ENCODE measurements around the gene PCARE. TPM values are rescaled to one million over a fixed set of nuclear protein-coding genes. Genes with fewer than 3 reads are reported as not detected.

The PCARE gene
- total and polyA plus RNA-seq, 7 donors: under 0.01 to 0.14 TPM; not detected in 5

GRCh38 chr2:29057006-29057405, 17.3 kb downstream of the PCARE start:
- 86 to 90% methylated on average over 4 of the region's 4 CpGs for WGBS, 2 donors
- no peak overlapping the region for H3K27ac ChIP-seq
- peak; percentile 24 for DNase-seq
- H3K27me3 ChIP-seq: no peaks in the 10 kb centered on the region
- no peaks in the 10 kb centered on the region for H3K9me3 ChIP-seq
- no peak overlapping the region for H3K4me3 ChIP-seq
- no peak for TF ChIP-seq EP300 (IDR thresholded peaks at IDR 0.05)
- intact Hi-C loops (cut with DNase I): no loop called here
- no peaks in the 10 kb centered on the region for H3K36me3 ChIP-seq
- H3K4me1 ChIP-seq: peaks cover 0 to 13% (median 5%) of the 10 kb centered on the region in 4 donors

GRCh38 chr2:29056452-29056851, 17.9 kb downstream of the PCARE start:
- H3K9me3 ChIP-seq: no peaks in the 10 kb centered on the region
- H3K4me3 ChIP-seq: no peak overlapping the region
- no peaks in the 10 kb centered on the region for H3K27me3 ChIP-seq
- peak; percentile 20 for DNase-seq
- intact Hi-C loops (cut with DNase I): no loop called here
- WGBS, 2 donors: 91 to 93% methylated on average over 5 of the region's 5 CpGs
- H3K27ac ChIP-seq: no peak overlapping the region
- no peaks in the 10 kb centered on the region for H3K36me3 ChIP-seq
- TF ChIP-seq EP300 (IDR thresholded peaks at IDR 0.05): no peak
- TF ChIP-seq CTCF (IDR thresholded peaks at IDR 0.05): no peak
- TF ChIP-seq POLR2A (IDR thresholded peaks at IDR 0.05): no peak
- TF ChIP-seq POLR2AphosphoS5 (IDR thresholded peaks at IDR 0.05): no peak
- H3K4me1 ChIP-seq: peaks cover 0 to 13% (median 5%) of the 10 kb centered on the region in 4 donors

GRCh38 chr2:29055601-29056000, 18.7 kb downstream of the PCARE start:
- Histone ChIP-seq H3K27me3 (no peaks in the 10 kb centered on the region), H3K27ac (no peak overlapping the region), H3K9me3 (no peaks in the 10 kb centered on the region), H3K4me1 (peaks cover 0 to 13% (median 5%) of the 10 kb centered on the region in 4 donors), H3K4me3 (no peak overlapping the region), H3K36me3 (no peaks in the 10 kb centered on the region)
- intact Hi-C loops (cut with DNase I): no loop called here
- DNase-seq: peak; percentile 3
- TF ChIP-seq POLR2AphosphoS5 (IDR thresholded peaks at IDR 0.05) (no peak), CTCF (IDR thresholded peaks at IDR 0.05) (no peak), POLR2A (IDR thresholded peaks at IDR 0.05) (no peak), EP300 (IDR thresholded peaks at IDR 0.05) (no peak)
- 95 to 96% methylated on average over 1 of the region's 1 CpG for WGBS, 2 donors

GRCh38 chr2:29054430-29054829, 19.9 kb downstream of the PCARE start:
- TF ChIP-seq POLR2AphosphoS5 (IDR thresholded peaks at IDR 0.05) (no peak), POLR2A (IDR thresholded peaks at IDR 0.05) (no peak), CTCF (IDR thresholded peaks at IDR 0.05) (no peak), EP300 (IDR thresholded peaks at IDR 0.05) (no peak)
- WGBS, 2 donors: 78 to 81% methylated on average over 7 of the region's 7 CpGs
- H3K4me1 ChIP-seq: peaks cover 0 to 13% (median 5%) of the 10 kb centered on the region in 4 donors
- intact Hi-C loops (cut with DNase I): no loop called here
- no peaks in the 10 kb centered on the region for H3K27me3 ChIP-seq
- DNase-seq: peak; percentile 26
- no peak overlapping the region for H3K4me3 ChIP-seq
- H3K9me3 ChIP-seq: no peaks in the 10 kb centered on the region
- H3K36me3 ChIP-seq: no peaks in the 10 kb centered on the region
- H3K27ac ChIP-seq: no peak overlapping the region

GRCh38 chr2:29053670-29054400, 20.5 kb downstream of the PCARE start:
- no peak overlapping the region for H3K4me3 ChIP-seq
- H3K36me3 ChIP-seq: no peaks in the 10 kb centered on the region
- intact Hi-C loops (cut with DNase I): no loop called here
- H3K27ac ChIP-seq: no peak overlapping the region
- no peak for TF ChIP-seq POLR2AphosphoS5 (IDR thresholded peaks at IDR 0.05)
- no peak for TF ChIP-seq POLR2A (IDR thresholded peaks at IDR 0.05)
- TF ChIP-seq CTCF (IDR thresholded peaks at IDR 0.05): no peak
- TF ChIP-seq EP300 (IDR thresholded peaks at IDR 0.05): no peak
- H3K4me1 ChIP-seq: peaks cover 0 to 13% (median 5%) of the 10 kb centered on the region in 4 donors
- no peaks in the 10 kb centered on the region for H3K27me3 ChIP-seq
- no peaks in the 10 kb centered on the region for H3K9me3 ChIP-seq
- WGBS, 2 donors: 78 to 80% methylated on average over 5 of the region's 5 CpGs
- DNase-seq: peak; percentile 48

Measured in sigmoid colon (tissue), 7 donors.